Nucleus accumbens (tissue), 56 donors: Measurements from ENCODE around the gene TCERG1L.
A peak's percentile ranks its signal among the peaks of the same experiment; 100 is the strongest.

Source experiments
- DNase-seq, 56 donors: peaks; one replicate each; lab custom pipeline; 2025; lab: John Stamatoyannopoulos, UW

Gene TCERG1L

DNA sequence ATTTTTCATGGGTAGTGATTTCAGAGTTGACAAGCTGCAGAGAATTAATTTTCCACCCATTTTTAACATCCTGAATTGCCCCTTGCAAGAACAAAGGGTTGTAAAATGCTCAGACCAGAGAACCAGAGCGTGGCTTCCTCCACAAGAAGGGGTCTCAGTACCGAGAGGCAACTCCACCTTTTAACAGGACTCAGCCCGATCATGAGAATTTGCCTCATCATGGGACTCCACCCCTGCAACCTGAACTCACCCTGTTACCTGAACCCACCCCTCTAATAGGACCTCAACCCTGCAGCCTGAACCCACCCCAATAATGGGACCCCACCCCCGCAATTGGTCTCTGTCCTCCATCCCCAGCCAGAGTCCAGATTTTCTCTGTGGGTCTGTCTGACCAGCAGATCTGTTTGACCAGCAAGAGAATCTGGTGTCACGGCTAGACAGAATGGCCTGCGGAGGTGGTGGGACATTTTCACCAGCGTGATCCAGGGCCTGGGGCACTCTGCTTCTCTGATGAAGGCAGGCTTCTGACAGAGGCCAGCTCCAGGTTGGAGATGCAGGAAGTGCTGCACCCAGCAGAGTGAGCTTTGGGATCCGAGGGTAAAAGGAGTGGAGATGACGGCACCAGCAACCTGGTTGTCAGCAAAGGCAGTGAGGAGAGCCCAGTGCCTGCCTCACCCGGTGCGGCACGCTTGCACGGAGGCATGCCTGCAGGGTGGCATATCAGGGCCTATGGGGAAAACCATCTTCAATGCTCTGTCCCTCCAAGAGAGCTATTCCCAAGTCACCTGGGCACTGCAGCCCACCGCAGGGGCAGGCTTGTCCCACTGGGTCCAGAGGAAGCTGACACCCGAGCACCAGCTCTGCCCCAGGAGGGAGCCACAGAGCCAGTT, 136.6 kb downstream of the TCERG1L start:
- no peak for DNase-seq

DNA sequence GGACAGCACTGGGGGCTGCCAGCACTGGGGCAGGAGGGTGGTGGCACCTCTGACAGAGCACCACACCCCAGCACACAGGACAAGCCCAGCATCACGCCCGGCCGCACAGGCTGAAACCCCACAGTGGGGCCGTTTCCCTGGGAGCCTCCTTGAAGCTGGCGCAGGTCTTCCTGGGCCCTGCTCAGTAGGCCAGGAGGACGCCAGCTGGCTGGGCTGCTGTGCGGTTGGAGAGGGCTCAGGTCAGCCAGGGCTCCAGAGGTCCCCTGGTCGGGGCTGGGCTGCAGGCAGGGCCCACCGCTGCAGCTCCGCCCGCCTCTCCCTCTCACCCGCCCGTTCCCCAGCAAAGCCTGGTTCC, 137.3 kb downstream of the TCERG1L start:
- no peak for DNase-seq

DNA sequence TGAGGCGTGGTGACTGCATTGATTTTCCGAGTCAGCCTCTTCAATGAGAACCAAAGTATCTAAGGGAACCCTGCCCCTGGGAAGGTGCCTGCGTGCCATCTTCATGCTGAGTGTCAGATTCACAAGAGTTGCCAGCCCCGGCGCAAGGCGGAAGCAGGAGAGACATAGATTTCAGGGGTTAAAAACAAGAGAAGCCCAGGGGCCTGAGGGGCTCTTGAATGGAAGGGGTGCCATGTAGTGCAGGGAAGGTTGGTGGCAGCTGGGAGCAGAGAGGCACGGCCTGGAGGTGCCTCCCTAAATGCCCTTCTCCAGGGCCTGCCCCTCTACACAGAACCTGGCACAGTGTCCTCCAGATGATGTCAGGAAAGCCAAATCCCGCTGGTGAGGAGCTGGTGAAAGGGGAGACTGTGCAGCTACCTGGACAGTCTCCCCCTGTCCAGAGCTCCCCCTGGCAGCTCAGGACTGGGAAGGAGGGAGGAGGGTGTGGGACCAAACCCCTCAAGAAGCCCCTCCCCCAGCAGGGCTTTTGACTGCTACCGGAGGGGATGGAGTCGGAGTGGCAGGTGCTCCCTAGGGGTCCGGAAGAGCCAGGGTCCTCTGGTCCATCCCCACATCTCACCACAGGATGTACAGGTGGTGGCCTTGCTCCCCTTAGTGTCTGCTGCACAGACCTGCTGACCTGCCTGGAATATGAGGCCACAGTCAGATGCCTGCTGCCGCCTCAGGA, 137.9 kb downstream of the TCERG1L start:
- DNase-seq = no peak

DNA sequence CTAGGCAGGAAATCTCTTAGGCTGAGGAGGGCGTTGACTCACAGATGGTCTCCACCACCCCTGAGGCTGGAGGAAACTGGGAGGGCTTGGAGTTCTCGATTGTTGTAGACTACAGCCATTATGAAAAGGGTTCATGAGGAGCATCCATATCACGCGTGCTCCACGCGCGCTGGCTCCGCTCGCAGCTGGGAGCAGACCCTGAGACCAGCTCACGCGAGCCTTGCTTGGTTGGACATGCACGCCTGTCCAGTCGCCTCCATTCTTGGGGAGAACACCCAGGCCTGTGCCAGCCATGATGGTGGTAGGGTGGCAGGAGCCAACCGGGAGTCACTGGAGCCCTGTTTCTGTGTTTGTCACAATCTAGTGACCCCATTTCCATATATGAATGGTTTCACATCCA, 139.1 kb downstream of the TCERG1L start:
- DNase-seq = no peak

GRCh38 chr10:131169146-131169545, 142.4 kb downstream of the TCERG1L start:
- DNase-seq = no peak

DNA sequence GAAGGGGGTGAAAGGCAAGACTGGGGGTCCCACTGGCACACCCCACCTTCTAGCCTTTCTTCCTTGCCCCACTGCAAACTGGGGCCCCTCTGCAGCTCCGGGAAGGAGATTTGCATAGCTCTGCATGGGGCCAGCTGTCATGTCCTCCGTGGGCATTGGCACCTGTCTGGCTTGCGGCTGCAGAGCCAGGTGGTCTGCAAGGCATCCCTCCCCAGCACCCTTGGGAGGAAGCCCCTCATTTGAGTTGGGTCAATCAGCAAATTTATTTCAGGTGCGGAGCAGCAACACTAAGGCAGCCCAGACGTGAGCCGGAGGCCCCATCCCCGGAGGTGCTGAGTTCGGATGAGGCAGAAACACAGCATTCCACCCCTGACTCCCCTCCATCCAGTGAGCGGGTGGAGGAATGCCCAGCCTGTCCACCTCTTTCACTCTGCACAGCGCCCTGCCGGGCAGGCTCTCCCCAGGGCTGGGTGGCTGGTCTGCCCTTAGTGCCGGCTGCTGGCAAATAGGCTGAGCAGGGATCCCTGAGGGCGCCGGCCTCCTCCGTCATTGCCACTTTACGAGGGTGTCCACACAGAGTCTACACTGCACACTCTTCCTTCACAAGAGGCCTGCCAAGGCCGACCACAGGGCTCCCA, 143.2 kb downstream of the TCERG1L start:
- DNase-seq = no peak

- peak in 1 of 56 donors; percentile 8 for DNase-seq
Measured at GRCh38 chr10:131167036-131167860, 144.3 kb downstream of the TCERG1L start.

- no peak for DNase-seq
Measured at GRCh38 chr10:131166486-131166885, 145.0 kb downstream of the TCERG1L start.

DNA sequence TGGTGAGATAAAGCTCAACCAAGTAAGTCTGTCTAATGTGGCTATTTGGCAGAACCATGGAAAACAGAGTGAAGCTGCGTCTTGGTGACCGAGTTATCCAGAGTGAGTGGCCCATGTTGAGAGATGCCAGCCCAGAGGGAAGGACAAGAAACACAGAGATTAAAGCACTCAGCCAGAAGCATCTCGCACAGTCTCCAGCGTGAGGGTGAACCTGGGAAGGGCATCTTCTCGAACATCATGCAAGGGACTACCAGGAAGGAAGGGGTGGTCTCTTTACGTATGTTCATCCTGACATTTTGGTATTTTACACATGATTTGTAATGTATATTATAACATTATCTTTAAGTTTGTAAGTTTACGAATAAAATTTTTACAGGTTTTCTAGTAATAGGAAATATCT, 146.4 kb downstream of the TCERG1L start:
- no peak for DNase-seq

GRCh38 chr10:131162866-131163843, 148.4 kb downstream of the TCERG1L start:
- no peak for DNase-seq

DNA sequence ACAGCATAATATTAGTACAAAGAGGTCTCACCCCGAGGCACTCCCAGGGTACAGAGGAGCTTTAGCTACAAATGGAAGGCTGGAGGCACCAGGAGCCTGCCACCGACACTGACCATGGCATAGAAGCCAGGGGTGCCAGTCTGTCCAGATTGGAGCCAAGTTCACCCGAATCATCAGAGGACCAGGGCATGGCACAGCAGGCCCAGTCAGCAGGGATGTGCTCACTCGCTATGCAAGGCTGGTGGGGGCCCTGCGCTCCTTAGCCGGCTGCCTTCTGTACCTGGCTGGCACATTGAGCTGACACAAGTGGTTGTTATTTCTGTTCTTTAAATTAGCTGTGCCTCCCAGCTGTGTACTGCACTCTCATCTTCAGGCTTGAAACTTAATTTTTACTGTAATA, 149.3 kb downstream of the TCERG1L start:
- DNase-seq = no peak

GRCh38 chr10:131161087-131161486, 150.4 kb downstream of the TCERG1L start:
- no peak for DNase-seq

- DNase-seq = no peak
Measured at GRCh38 chr10:131160219-131160875, 151.2 kb downstream of the TCERG1L start.

DNA sequence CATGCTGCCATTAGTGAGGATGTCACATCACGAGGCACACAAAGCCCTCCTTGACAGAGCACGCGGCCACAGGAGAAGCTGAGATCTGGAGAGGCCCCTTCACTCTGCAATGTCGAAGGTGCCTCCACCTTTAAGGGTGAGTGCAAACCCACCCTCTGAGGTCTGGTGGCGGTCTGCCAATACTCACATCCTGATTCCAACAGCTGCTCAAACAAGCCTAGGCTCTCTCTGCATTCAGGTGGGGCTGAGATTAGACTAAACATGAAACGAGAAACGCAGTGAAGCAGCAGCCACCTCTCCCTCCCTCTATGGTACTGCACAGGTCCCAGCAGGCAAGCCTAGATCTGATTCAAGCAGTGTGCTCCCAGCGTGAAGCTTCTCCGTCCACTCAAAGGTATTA, 151.8 kb downstream of the TCERG1L start:
- DNase-seq = no peak

DNA sequence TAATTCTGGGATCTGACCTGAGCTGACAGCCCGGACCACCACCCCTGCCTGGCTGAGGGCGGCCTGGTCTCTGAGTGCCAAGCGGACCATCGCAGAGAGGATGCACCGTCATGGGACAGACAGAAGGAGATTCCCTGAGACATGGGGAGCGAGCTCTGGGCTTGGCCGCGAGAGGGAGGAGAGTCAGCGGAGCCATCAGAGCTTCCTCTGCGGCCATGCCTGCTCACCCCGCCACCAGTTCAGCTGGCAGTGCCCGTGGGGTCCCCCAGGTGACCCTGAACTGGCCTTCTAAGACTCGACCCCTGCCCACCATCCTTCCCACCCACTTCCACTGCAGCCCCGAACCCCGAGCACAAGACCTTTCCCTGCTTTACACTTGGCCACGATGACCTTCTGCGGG, 152.8 kb downstream of the TCERG1L start:
- DNase-seq = no peak

DNA sequence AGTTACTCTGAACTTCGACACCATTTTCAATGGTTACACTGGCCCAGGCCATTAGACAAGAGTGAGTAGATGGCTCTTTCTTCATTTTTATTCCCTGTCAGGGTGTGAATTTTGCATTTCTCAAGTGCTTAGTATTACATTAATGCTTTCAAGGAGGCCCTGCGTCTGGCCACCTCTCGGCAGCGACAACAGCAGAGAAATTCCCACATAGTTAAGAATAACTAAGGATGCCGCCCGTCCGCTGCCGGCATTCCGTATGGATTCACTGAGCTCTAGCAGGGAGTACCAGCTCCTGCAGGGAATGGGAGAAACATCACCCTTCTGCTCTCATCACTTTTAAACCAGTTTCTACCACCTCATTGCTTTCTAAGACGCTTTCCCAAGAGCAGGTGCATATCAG, 153.6 kb downstream of the TCERG1L start:
- DNase-seq = no peak

GRCh38 chr10:131155876-131156230, 155.7 kb downstream of the TCERG1L start:
- no peak for DNase-seq

- no peak for DNase-seq
Measured at GRCh38 chr10:131155218-131155875, 156.2 kb downstream of the TCERG1L start.
